Calu3 (cell line): ENCODE results near the gene ARHGAP26. TPM values are rescaled to one million over a fixed set of nuclear protein-coding genes. Genes with fewer than 3 reads are reported as not detected.
A peak's percentile ranks its signal among the peaks of the same experiment; 100 is the strongest.
"Not testable (repeated sequence)": the region's sequence is repeated elsewhere in the genome, so short reads cannot be mapped to it uniquely, and the experiment has no call there.

ENCODE experiments used
- BruUV-seq: library from RNA; stranded (reverse); fragments of 400-500 nt; replicated peaks from 2 replicates; lab custom pipeline; 2021; lab: Mats Ljungman, UMichigan
- CTCF ChIA-PET: fragments of 300-600 bp; sonication (Branson Sonifier 250); formaldehyde crosslinking; loops from one replicate; lab custom pipeline; 2022; ENCODE audit warnings: antibody characterized with exemption; lab: Charles Lee
- DNase-seq: peaks from one replicate; pipeline ENCODE4 v3.0.0; 2022
- H3K27ac Mint-ChIP-seq: one replicate; pipeline ENCODE4 v1.8.0; 2022; ENCODE audit warnings: mixed read lengths; ENCODE audit not compliant: unreplicated experiment
- H3K27me3 Mint-ChIP-seq: one replicate; pipeline ENCODE4 v1.8.0; 2022; ENCODE audit warnings: mixed read lengths; ENCODE audit not compliant: unreplicated experiment
- H3K36me3 Mint-ChIP-seq: one replicate; pipeline ENCODE4 v1.8.0; 2022; ENCODE audit warnings: mild to moderate bottlenecking, moderate library complexity, mixed read lengths; ENCODE audit not compliant: insufficient read depth, unreplicated experiment
- H3K4me1 Mint-ChIP-seq: one replicate; pipeline ENCODE4 v1.8.0; 2022; ENCODE audit warnings: mild to moderate bottlenecking, low read depth, mixed read lengths; ENCODE audit not compliant: unreplicated experiment
- H3K4me3 Mint-ChIP-seq: one replicate; pipeline ENCODE4 v1.8.0; 2022; ENCODE audit warnings: mild to moderate bottlenecking, low read depth, moderate library complexity, mixed read lengths; ENCODE audit not compliant: unreplicated experiment
- H3K9me3 Mint-ChIP-seq: one replicate; pipeline ENCODE4 v1.8.0; 2022; ENCODE audit warnings: low read depth, mixed read lengths; ENCODE audit not compliant: unreplicated experiment
- intact Hi-C: fragments of 100-400 bp; cut with micrococcal nuclease; formaldehyde crosslinking; loops from one replicate; pipeline ENCODE4 v1.10.0; 2022; ENCODE audit not compliant: unreplicated experiment
- total RNA-seq: library from RNA; stranded (reverse); gene quantifications from 2 replicates; pipeline ENCODE4 v1.2.3, GENCODE V29; 2022
- TF ChIP-seq, protein P1 (sequence below): fragments of 200-600 bp; IDR thresholded peaks from one replicate; pipeline ENCODE4 v1.8.0; 2022; ENCODE audit warnings: antibody characterized with exemption; ENCODE audit not compliant: unreplicated experiment

Gene ARHGAP26
- total RNA-seq, 1 experiment from 2014 or later: 118 TPM

GRCh38 chr5:142965258-142966120, 195.3 kb downstream of the ARHGAP26 start:
- intact Hi-C loops: loop anchor here (2.0 kb wide), 1 partner anchor 45 kb away; no protein-coding TSS in a partner anchor
- peak overlapping the region; percentile 57 for H3K27ac Mint-ChIP-seq
- peak overlapping the region; percentile 8 for H3K4me3 Mint-ChIP-seq

GRCh38 chr5:142966121-142966420, 195.9 kb downstream of the ARHGAP26 start:
- TF ChIP-seq, protein P1, sequence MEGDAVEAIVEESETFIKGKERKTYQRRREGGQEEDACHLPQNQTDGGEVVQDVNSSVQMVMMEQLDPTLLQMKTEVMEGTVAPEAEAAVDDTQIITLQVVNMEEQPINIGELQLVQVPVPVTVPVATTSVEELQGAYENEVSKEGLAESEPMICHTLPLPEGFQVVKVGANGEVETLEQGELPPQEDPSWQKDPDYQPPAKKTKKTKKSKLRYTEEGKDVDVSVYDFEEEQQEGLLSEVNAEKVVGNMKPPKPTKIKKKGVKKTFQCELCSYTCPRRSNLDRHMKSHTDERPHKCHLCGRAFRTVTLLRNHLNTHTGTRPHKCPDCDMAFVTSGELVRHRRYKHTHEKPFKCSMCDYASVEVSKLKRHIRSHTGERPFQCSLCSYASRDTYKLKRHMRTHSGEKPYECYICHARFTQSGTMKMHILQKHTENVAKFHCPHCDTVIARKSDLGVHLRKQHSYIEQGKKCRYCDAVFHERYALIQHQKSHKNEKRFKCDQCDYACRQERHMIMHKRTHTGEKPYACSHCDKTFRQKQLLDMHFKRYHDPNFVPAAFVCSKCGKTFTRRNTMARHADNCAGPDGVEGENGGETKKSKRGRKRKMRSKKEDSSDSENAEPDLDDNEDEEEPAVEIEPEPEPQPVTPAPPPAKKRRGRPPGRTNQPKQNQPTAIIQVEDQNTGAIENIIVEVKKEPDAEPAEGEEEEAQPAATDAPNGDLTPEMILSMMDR: no peak
- H3K9me3 Mint-ChIP-seq: no peaks in the 10 kb centered on the region
- DNase-seq: no peak
- peak overlapping the region; percentile 57 for H3K27ac Mint-ChIP-seq
- H3K27me3 Mint-ChIP-seq: no peaks in the 10 kb centered on the region
- peaks cover 42% of the 10 kb centered on the region for H3K4me1 Mint-ChIP-seq
- CTCF ChIA-PET: interaction anchor here (0.6 to 1.3 kb wide), 3 partner anchors 45 to 1491 kb away, joined by 3 to 5 read pairs (median 4); no protein-coding TSS in a partner anchor
- peaks cover 5% of the 10 kb centered on the region for H3K36me3 Mint-ChIP-seq
- no peak overlapping the region for H3K4me3 Mint-ChIP-seq
- BruUV-seq: no TSS peak
- intact Hi-C loops: no loop called here

More at GRCh38 chr5:142965258-142966120, 195.3 kb downstream of the ARHGAP26 start:
- CTCF ChIA-PET: interaction anchor here (0.6 to 1.3 kb wide), 5 partner anchors 44 to 1491 kb away, joined by 3 to 5 read pairs (median 3); no protein-coding TSS in a partner anchor
- BruUV-seq, H3K36me3 Mint-ChIP-seq, H3K9me3 Mint-ChIP-seq, H3K27me3 Mint-ChIP-seq: not testable (repeated sequence)
- TF ChIP-seq, protein P1: peak; percentile 71
- DNase-seq: peak; percentile 68
- H3K4me1 Mint-ChIP-seq: peaks cover 43% of the 10 kb centered on the region

DNA sequence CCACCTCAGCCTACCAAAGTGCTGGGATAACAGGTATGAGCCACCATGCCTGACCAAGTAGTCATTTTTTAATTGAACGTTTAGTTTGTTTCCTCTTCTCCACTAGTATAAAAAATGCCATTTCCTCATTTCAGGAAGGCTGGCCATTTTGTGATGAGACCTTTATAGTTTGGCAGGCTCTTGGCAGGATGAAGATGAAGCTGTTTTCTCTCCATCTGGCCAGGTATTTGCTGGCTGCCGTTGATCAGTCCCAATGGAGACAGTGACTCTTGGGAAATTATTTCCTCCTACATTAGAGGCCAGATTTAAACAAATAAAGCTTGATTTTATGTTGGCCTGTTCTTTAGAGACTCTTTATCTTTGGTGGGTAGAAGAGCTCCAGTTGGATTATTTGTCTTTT, 199.0 kb downstream of the ARHGAP26 start:
- H3K9me3 Mint-ChIP-seq: no peaks in the 10 kb centered on the region
- CTCF ChIA-PET: no interaction called here
- BruUV-seq: no TSS peak
- peaks cover 31% of the 10 kb centered on the region for H3K4me1 Mint-ChIP-seq
- intact Hi-C loops: no loop called here
- no peak overlapping the region for H3K4me3 Mint-ChIP-seq
- TF ChIP-seq, protein P1: no peak
- no peak overlapping the region for H3K27ac Mint-ChIP-seq
- H3K36me3 Mint-ChIP-seq: peaks cover 5% of the 10 kb centered on the region
- no peak for DNase-seq
- H3K27me3 Mint-ChIP-seq: no peaks in the 10 kb centered on the region

DNA sequence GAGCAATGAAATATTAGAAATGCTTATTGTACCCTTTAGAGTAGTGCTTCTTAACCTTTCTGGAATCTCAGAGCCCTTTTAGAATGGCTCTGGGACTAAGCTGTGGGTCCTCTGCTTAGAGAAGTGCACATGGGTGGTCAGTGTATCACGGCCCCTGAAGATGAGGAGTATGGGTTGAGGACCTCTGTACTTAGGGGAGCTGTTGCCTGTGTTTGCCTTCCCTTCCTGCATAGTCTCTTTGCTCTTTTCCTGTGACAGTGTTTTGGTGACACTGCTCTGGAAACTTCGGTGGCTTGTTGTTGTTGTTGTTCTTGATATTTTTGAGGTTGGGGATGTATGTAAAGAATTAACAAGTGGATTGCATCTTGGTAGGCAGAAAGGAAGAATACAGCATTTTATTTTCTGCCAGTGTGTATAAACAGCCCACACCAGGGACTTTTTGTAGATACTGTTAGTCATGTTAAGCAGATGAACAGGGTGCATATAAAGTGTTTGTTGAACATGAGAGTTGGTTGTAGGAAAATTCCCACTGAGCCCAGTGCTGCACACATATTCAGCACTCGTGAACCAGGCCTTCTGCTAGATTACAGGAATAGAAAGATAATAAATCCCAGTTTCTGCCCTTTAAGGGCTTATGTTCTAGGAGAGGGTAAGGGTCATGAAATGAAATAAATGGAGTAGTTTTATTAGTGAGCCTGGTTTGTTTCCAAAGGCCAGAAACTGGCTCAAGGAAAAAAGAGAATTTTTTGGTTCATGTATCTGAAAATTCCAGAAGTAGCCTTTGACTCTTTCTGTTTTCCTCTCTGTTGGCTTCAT, 199.7 kb downstream of the ARHGAP26 start:
- intact Hi-C loops: no loop called here
- Mint-ChIP-seq H3K9me3 (no peaks in the 10 kb centered on the region), H3K4me1 (peaks cover 24% of the 10 kb centered on the region), H3K27ac (no peak overlapping the region), H3K4me3 (no peak overlapping the region), H3K27me3 (no peaks in the 10 kb centered on the region), H3K36me3 (peaks cover 5% of the 10 kb centered on the region)
- no peak for DNase-seq
- TF ChIP-seq, protein P1: no peak
- BruUV-seq: no TSS peak
- CTCF ChIA-PET: no interaction called here
